ENCODE measurements around the gene LRPPRC. TPM values are rescaled to one million over a fixed set of nuclear protein-coding genes. Genes with fewer than 3 reads are reported as not detected.

LRPPRC gene
- total RNA-seq, 1 donor from 2014 or later: 88.0 TPM

DNA sequence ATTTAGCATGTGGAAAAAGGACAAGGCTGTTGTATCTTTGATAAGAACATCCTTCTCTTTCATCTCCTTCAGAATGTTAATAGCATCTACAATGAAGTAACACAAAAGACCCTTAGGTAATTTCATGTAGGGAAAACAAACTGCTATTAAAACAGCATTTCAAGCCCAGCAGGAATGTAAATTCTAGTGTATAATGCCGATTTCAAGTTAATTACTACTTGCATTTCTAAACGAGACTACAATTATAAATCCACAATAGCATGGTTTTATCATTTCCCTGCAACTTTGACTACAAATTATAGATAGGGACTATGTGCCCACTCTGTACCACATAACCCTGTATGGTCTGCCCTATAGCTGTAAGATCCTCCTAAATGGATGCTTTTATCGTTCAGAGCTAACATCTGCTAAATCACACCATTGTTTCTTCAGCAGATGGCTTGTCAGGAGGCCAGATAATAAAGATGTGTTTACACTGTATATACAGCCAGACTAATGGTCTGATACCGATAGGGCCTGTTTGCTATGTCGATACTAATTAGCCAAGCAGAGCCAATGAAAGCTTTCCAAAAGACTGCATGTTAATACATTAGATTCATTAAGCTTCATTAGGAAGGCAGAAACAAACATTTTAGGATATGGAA, 51.9 kb downstream of the LRPPRC start:
- DNase-seq: no peak
- Mint-ChIP-seq H3K36me3 (ENCODE audit: unreplicated experiment) (no peaks in the 10 kb centered on the region), H3K27me3 (ENCODE audit: unreplicated experiment) (no peaks in the 10 kb centered on the region), H3K4me3 (ENCODE audit: unreplicated experiment) (peak overlapping the region; percentile 64), H3K9me3 (ENCODE audit: unreplicated experiment) (peaks cover 2% of the 10 kb centered on the region), H3K27ac (ENCODE audit: unreplicated experiment) (peak overlapping the region; percentile 99), H3K4me1 (ENCODE audit: low read depth, unreplicated experiment) (peaks cover 68% of the 10 kb centered on the region)
- TF ChIP-seq CTCF (IDR thresholded peaks at IDR 0.05; ENCODE audit: partially characterized antibody, unreplicated experiment): no peak

GRCh38 chr2:43943323-43943722, 52.5 kb downstream of the LRPPRC start:
- Mint-ChIP-seq H3K9me3 (ENCODE audit: unreplicated experiment) (peaks cover 2% of the 10 kb centered on the region), H3K36me3 (ENCODE audit: unreplicated experiment) (no peaks in the 10 kb centered on the region), H3K4me1 (ENCODE audit: low read depth, unreplicated experiment) (peaks cover 68% of the 10 kb centered on the region), H3K27ac (ENCODE audit: unreplicated experiment) (peak overlapping the region; percentile 99), H3K27me3 (ENCODE audit: unreplicated experiment) (no peaks in the 10 kb centered on the region), H3K4me3 (ENCODE audit: unreplicated experiment) (peak overlapping the region; percentile 64)
- no peak for TF ChIP-seq CTCF (IDR thresholded peaks at IDR 0.05; ENCODE audit: partially characterized antibody, unreplicated experiment)
- no peak for DNase-seq

- Mint-ChIP-seq H3K36me3 (ENCODE audit: unreplicated experiment) (no peaks in the 10 kb centered on the region), H3K4me3 (ENCODE audit: unreplicated experiment) (peak overlapping the region; percentile 61), H3K27ac (ENCODE audit: unreplicated experiment) (peak overlapping the region; percentile 99), H3K27me3 (ENCODE audit: unreplicated experiment) (no peaks in the 10 kb centered on the region), H3K4me1 (ENCODE audit: low read depth, unreplicated experiment) (peaks cover 65% of the 10 kb centered on the region), H3K9me3 (ENCODE audit: unreplicated experiment) (peaks cover 2% of the 10 kb centered on the region)
- no peak for TF ChIP-seq CTCF (IDR thresholded peaks at IDR 0.05; ENCODE audit: partially characterized antibody, unreplicated experiment)
- DNase-seq: no peak
These were observed 52.9 kb downstream of the LRPPRC start for GRCh38 chr2:43942881-43943280.

GRCh38 chr2:43941966-43942365, 53.8 kb downstream of the LRPPRC start:
- Mint-ChIP-seq H3K27me3 (ENCODE audit: unreplicated experiment) (no peaks in the 10 kb centered on the region), H3K4me1 (ENCODE audit: low read depth, unreplicated experiment) (peaks cover 65% of the 10 kb centered on the region), H3K27ac (ENCODE audit: unreplicated experiment) (peak overlapping the region; percentile 99), H3K9me3 (ENCODE audit: unreplicated experiment) (peaks cover 2% of the 10 kb centered on the region), H3K36me3 (ENCODE audit: unreplicated experiment) (no peaks in the 10 kb centered on the region), H3K4me3 (ENCODE audit: unreplicated experiment) (peak overlapping the region; percentile 71)
- no peak for DNase-seq
- TF ChIP-seq CTCF (IDR thresholded peaks at IDR 0.05; ENCODE audit: partially characterized antibody, unreplicated experiment): no peak

- peaks cover 65% of the 10 kb centered on the region for H3K4me1 Mint-ChIP-seq (ENCODE audit: low read depth, unreplicated experiment)
- H3K27ac Mint-ChIP-seq (ENCODE audit: unreplicated experiment): peak overlapping the region; percentile 63
- peak overlapping the region; percentile 45 for H3K4me3 Mint-ChIP-seq (ENCODE audit: unreplicated experiment)
- no peaks in the 10 kb centered on the region for H3K27me3 Mint-ChIP-seq (ENCODE audit: unreplicated experiment)
- no peak for TF ChIP-seq CTCF (IDR thresholded peaks at IDR 0.05; ENCODE audit: partially characterized antibody, unreplicated experiment)
- DNase-seq: no peak
- peaks cover 2% of the 10 kb centered on the region for H3K9me3 Mint-ChIP-seq (ENCODE audit: unreplicated experiment)
- H3K36me3 Mint-ChIP-seq (ENCODE audit: unreplicated experiment): no peaks in the 10 kb centered on the region
These were observed 54.4 kb downstream of the LRPPRC start for GRCh38 chr2:43941359-43941758.

Data from glutamatergic neuron (in vitro differentiated cells).